DOHH2 (cell line): ENCODE data around the gene SPOP.

ENCODE experiments used
- H3F3A ChIP-seq: fragments of 200-600 bp; sonication (generic), shearing (Covaris generic); 2 replicates; pipeline ENCODE4 v1.6.0; 2016; ENCODE audit warnings: antibody characterized with exemption, mild to moderate bottlenecking; ENCODE audit not compliant: control insufficient read depth, insufficient read depth
- H3K27ac ChIP-seq: fragments of 200-600 bp; sonication (generic); 2 replicates; pipeline ENCODE4 v1.5.1; 2014; ENCODE audit warnings: low read depth, mild to moderate bottlenecking, low read length, moderate library complexity
- H3K27me3 ChIP-seq: fragments of 200-600 bp; sonication (generic); 2 replicates; pipeline ENCODE4 v1.6.1; 2014; ENCODE audit warnings: mild to moderate bottlenecking, low read length, mixed read lengths; ENCODE audit not compliant: control insufficient read depth
- H3K36me3 ChIP-seq: fragments of 200-600 bp; sonication (generic); 2 replicates; pipeline ENCODE4 v1.6.1; 2014; ENCODE audit warnings: mild to moderate bottlenecking, low read length, moderate library complexity, mixed read lengths; ENCODE audit not compliant: control insufficient read depth
- H3K4me1 ChIP-seq: fragments of 200-600 bp; sonication (generic); 2 replicates; pipeline ENCODE4 v1.6.1; 2014; ENCODE audit warnings: mild to moderate bottlenecking, low read length, mixed read lengths; ENCODE audit not compliant: control insufficient read depth
- H3K4me2 ChIP-seq: fragments of 200-600 bp; sonication (generic); 2 replicates; pipeline ENCODE4 v1.6.0; 2014; ENCODE audit warnings: mild to moderate bottlenecking, low read length, moderate library complexity
- H3K4me3 ChIP-seq: fragments of 200-600 bp; sonication (generic); 2 replicates; pipeline ENCODE4 v1.5.1; 2014; ENCODE audit warnings: mild to moderate bottlenecking, low read length, mixed read lengths
- H3K79me2 ChIP-seq: fragments of 200-600 bp; sonication (generic); 2 replicates; pipeline ENCODE4 v1.6.1; 2014; ENCODE audit warnings: mild to moderate bottlenecking, low read length, mixed read lengths; ENCODE audit not compliant: control insufficient read depth
- H3K9me2 ChIP-seq: fragments of 200-600 bp; sonication (generic); replicated peaks from 2 replicates; pipeline ENCODE4 v1.6.1; 2014; ENCODE audit warnings: mild to moderate bottlenecking, low read length, mixed read lengths; ENCODE audit not compliant: control insufficient read depth
- H3K9me3 ChIP-seq: fragments of 200-600 bp; sonication (generic); 2 replicates; pipeline ENCODE4 v1.6.1; 2014; ENCODE audit warnings: antibody characterized with exemption, low read length, mixed read lengths; ENCODE audit not compliant: control insufficient read depth, insufficient read depth
- H4K20me1 ChIP-seq: fragments of 200-600 bp; sonication (generic); 2 replicates; pipeline ENCODE4 v1.6.0; 2014; ENCODE audit warnings: low read depth, mild to moderate bottlenecking, antibody characterized with exemption, low read length, moderate library complexity; ENCODE audit not compliant: control insufficient read depth, insufficient read depth
- EZH2phosphoT487 ChIP-seq: fragments of 200-600 bp; sonication (generic); IDR thresholded peaks from 2 replicates; pipeline ENCODE4 v1.6.1; 2017; ENCODE audit warnings: borderline replicate concordance, mild to moderate bottlenecking, antibody characterized with exemption, low read length, moderate library complexity, mixed read lengths
- TF ChIP-seq, protein P1 (sequence below): fragments of 200-600 bp; sonication (generic); IDR thresholded peaks from one replicate; pipeline ENCODE4 v1.5.1; 2014; ENCODE audit warnings: antibody characterized with exemption, mild to moderate bottlenecking, low read depth, low read length; ENCODE audit not compliant: poor library complexity, severe bottlenecking

Gene SPOP

DNA sequence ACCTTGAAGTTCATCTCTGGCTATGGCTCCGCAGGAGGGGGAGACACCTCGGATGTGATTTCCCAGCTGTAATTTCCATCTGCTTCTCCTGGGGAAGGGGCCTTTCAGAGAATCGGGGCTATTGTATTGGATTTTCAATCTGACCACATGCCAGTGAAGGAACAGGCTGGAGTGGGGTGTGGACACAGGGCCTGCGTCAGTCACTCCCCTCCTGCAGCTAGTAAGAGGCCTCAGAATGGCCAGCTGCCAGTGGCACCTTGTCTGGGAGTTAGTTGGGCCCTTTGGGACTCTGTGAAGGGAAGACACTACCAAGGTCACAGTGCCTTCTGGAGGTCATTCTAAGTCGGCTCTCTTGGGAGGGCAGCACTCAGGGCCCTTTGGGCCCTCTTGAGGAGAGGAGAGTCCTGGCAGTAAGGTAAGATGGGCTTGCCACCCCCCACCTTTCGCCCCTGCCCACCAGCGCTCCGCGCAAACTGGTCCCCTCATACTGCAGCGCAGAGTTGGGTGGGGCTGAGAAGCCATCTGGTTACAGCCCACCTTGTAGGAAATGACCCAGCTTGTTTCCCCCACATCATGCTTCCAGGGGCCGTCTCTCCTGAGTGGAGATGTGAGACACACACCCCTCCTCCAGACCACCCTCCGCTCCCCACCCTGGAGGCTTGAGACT, 96.8 kb downstream of the SPOP start:
- Histone ChIP-seq H3K4me2 (no peak overlapping the region), H3K9me3 (no peaks in the 10 kb centered on the region), H3K4me1 (no peaks in the 10 kb centered on the region), H3K27me3 (peaks cover 22% of the 10 kb centered on the region), H3K79me2 (no peaks in the 10 kb centered on the region), H3K9me2 (no peaks in the 10 kb centered on the region), H3K27ac (no peak overlapping the region), H3F3A (no peaks in the 10 kb centered on the region), H3K36me3 (no peaks in the 10 kb centered on the region), H4K20me1 (no peaks in the 10 kb centered on the region), H3K4me3 (no peak overlapping the region)
- TF ChIP-seq, protein P1, sequence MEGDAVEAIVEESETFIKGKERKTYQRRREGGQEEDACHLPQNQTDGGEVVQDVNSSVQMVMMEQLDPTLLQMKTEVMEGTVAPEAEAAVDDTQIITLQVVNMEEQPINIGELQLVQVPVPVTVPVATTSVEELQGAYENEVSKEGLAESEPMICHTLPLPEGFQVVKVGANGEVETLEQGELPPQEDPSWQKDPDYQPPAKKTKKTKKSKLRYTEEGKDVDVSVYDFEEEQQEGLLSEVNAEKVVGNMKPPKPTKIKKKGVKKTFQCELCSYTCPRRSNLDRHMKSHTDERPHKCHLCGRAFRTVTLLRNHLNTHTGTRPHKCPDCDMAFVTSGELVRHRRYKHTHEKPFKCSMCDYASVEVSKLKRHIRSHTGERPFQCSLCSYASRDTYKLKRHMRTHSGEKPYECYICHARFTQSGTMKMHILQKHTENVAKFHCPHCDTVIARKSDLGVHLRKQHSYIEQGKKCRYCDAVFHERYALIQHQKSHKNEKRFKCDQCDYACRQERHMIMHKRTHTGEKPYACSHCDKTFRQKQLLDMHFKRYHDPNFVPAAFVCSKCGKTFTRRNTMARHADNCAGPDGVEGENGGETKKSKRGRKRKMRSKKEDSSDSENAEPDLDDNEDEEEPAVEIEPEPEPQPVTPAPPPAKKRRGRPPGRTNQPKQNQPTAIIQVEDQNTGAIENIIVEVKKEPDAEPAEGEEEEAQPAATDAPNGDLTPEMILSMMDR, result no peak
- TF ChIP-seq EZH2phosphoT487, result no peak

DNA sequence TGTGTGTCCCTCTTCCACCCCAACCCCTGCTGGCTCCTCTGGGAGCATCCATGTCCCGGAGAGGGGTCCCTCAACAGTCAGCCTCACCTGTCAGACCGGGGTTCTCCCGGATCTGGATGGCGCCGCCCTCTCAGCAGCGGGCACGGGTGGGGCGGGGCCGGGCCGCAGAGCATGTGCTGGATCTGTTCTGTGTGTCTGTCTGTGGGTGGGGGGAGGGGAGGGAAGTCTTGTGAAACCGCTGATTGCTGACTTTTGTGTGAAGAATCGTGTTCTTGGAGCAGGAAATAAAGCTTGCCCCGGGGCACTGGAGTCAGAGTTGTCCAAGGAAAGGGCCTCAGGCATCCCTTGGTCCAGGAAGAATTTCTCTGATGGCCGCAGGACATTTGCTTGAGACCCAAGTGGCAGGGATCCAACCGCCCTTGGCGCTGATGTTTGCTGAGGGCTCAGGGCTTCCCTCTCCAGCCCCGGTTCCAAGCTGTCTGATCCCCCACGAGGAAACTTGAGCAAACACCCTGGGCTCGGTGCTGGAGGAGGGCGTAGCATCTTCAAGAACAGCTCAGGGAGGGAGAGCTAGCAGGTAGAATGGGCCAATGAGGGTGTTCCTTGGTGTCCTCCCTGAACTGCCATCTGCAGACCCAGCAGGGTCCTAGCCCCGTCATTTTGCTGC, 97.7 kb downstream of the SPOP start:
- Histone ChIP-seq H3K9me2 (no peaks in the 10 kb centered on the region), H3K36me3 (no peaks in the 10 kb centered on the region), H4K20me1 (no peaks in the 10 kb centered on the region), H3K4me2 (no peak overlapping the region), H3K27me3 (peaks cover 29% of the 10 kb centered on the region), H3K27ac (no peak overlapping the region), H3K9me3 (no peaks in the 10 kb centered on the region), H3K4me3 (no peak overlapping the region), H3K4me1 (no peaks in the 10 kb centered on the region), H3K79me2 (no peaks in the 10 kb centered on the region), H3F3A (no peaks in the 10 kb centered on the region)
- TF ChIP-seq EZH2phosphoT487, result no peak
- TF ChIP-seq, protein P1, result no peak

- TF ChIP-seq EZH2phosphoT487, result no peak
- TF ChIP-seq, protein P1, result no peak
- Histone ChIP-seq H3K27ac (no peak overlapping the region), H3K9me3 (no peaks in the 10 kb centered on the region), H3K4me1 (no peaks in the 10 kb centered on the region), H4K20me1 (no peaks in the 10 kb centered on the region), H3K79me2 (no peaks in the 10 kb centered on the region), H3K27me3 (peaks cover 35% of the 10 kb centered on the region), H3K9me2 (no peaks in the 10 kb centered on the region), H3K4me2 (no peak overlapping the region), H3K4me3 (no peak overlapping the region), H3F3A (no peaks in the 10 kb centered on the region), H3K36me3 (no peaks in the 10 kb centered on the region)
Measured at GRCh38 chr17:49579522-49579921, 98.4 kb downstream of the SPOP start.
